DND-41 (cell line): ENCODE measurements around the gene DTWD2.

Experiments used
- EZH2 ChIP-seq: IDR thresholded peaks from 3 replicates; pipeline ENCODE4 v1.6.1; 2012; ENCODE audit warnings: borderline replicate concordance, low read depth, mild to moderate bottlenecking, moderate library complexity, low read length, inconsistent platforms; ENCODE audit not compliant: severe bottlenecking
- TF ChIP-seq, protein P1 (sequence below): IDR thresholded peaks from 2 replicates; pipeline ENCODE4 v1.5.1; 2012; ENCODE audit warnings: borderline replicate concordance, low read length, moderate library complexity, mild to moderate bottlenecking; ENCODE audit not compliant: poor library complexity, severe bottlenecking; ENCODE audit errors: extremely low read depth

DNA sequence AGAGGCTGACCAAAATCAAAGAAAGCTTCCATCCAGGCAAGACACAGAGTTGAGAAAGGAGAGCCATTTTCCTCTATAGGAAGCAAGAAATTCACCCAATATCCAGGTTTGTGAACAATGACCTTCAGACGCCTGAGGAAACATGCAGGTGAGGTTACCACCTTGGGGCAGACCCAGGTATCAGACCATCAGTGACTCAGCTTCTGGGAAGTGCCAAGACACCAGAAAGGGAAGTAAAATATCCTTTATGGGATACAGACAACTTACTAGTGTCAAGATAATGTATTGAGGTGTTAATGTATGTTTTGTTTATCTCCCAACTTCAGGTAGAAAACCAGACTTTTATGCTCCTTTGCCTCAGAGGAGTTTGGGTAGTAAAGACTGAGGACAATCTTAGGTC, 2.2 kb upstream of the DTWD2 start:
- TF ChIP-seq, protein P1, sequence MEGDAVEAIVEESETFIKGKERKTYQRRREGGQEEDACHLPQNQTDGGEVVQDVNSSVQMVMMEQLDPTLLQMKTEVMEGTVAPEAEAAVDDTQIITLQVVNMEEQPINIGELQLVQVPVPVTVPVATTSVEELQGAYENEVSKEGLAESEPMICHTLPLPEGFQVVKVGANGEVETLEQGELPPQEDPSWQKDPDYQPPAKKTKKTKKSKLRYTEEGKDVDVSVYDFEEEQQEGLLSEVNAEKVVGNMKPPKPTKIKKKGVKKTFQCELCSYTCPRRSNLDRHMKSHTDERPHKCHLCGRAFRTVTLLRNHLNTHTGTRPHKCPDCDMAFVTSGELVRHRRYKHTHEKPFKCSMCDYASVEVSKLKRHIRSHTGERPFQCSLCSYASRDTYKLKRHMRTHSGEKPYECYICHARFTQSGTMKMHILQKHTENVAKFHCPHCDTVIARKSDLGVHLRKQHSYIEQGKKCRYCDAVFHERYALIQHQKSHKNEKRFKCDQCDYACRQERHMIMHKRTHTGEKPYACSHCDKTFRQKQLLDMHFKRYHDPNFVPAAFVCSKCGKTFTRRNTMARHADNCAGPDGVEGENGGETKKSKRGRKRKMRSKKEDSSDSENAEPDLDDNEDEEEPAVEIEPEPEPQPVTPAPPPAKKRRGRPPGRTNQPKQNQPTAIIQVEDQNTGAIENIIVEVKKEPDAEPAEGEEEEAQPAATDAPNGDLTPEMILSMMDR, result no peak
- TF ChIP-seq EZH2, result no peak
